Small intestine (tissue), 7 donors: ENCODE results near the gene TSHZ1. TPM values are rescaled to one million over a fixed set of nuclear protein-coding genes. Genes with fewer than 3 reads are reported as not detected.
A peak's percentile ranks its signal among the peaks of the same experiment; 100 is the strongest.

Experiments
- DNase-seq, 2 donors: peaks; one replicate each; pipeline versions ENCODE4 v3.0.0 to v3.0.0-alpha.2; 2013
- FAIRE-seq: peaks from 2 replicates; lab custom pipeline; 2012; peaks lifted over from hg19 to GRCh38; lab: Jason Lieb, UNC
- H3K27ac ChIP-seq, 3 donors: one replicate each; pipeline ENCODE4 v1.5.1; 2013; ENCODE audit warnings: low read length in 2 of 3, mild to moderate bottlenecking in 2 of 3, control low read depth in 1 of 3, inconsistent platforms in 1 of 3, low read depth in 1 of 3, moderate library complexity in 1 of 3
- H3K27me3 ChIP-seq, 3 donors: one replicate each; pipeline ENCODE4 v1.6.1; 2013; ENCODE audit warnings: low read length in 3 of 3, inconsistent platforms in 1 of 3; ENCODE audit not compliant: control insufficient read depth in 3 of 3, insufficient read depth in 3 of 3
- H3K36me3 ChIP-seq, 3 donors: one replicate each; pipeline ENCODE4 v1.6.1; 2013; ENCODE audit warnings: low read length in 3 of 3, inconsistent platforms in 1 of 3, low read depth in 1 of 3, mild to moderate bottlenecking in 1 of 3, moderate library complexity in 1 of 3; ENCODE audit not compliant: control insufficient read depth in 3 of 3, insufficient read depth in 2 of 3
- H3K4me1 ChIP-seq, 3 donors: one replicate each; pipeline ENCODE4 v1.6.1; 2013; ENCODE audit warnings: low read length in 2 of 3, inconsistent platforms in 1 of 3, low read depth in 1 of 3, mild to moderate bottlenecking in 1 of 3, moderate library complexity in 1 of 3; ENCODE audit not compliant: control insufficient read depth in 3 of 3, insufficient read depth in 2 of 3
- H3K4me3 ChIP-seq, 3 donors: one replicate each; pipeline ENCODE4 v1.5.1; 2013; ENCODE audit warnings: low read length in 3 of 3, control low read depth in 1 of 3, inconsistent platforms in 1 of 3, low read depth in 1 of 3, mild to moderate bottlenecking in 1 of 3, moderate library complexity in 1 of 3
- H3K9me3 ChIP-seq, 2 donors: one replicate each; pipeline ENCODE4 v1.6.1; 2013; ENCODE audit warnings: low read depth in 1 of 2, low read length in 1 of 2; ENCODE audit not compliant: control insufficient read depth in 2 of 2, insufficient read depth in 1 of 2
- WGBS, 3 donors: extraction: QIAGEN DNeasy Blood & Tissue Kit; methylation state at CpG; one replicate each; pipeline ENCODE4 v1.1.7; 2013; 5-methylcytosine and 5-hydroxymethylcytosine counted together
- polyA plus RNA-seq, 4 donors: library from polyadenylated mRNA; stranded (reverse) in 3 of 4; unstranded in 1 of 4; fragments of 200-250 nt in 3 of 4; fragments of 120-200 nt in 1 of 4; gene quantifications; one replicate each; pipeline versions ENCODE4 v1.2.1 to v1.2.3, GENCODE V29; 2013
- donor health status: healthy with polysubstance abuse.
- donor health status: control.
- donor health status: control.
- donor health status: Bipolar disorder and iron deficiency.
- donor health status: healthy.

Gene TSHZ1
- polyA plus RNA-seq, 4 donors, result 7.3 to 41.9 (median 10.3) TPM

- DNase-seq (no peak), FAIRE-seq (no peak)
- H3K4me3 ChIP-seq, result no peak overlapping the region
- peaks cover 0 to 5% (median 0%) of the 10 kb centered on the region in 3 donors for H3K36me3 ChIP-seq
- 78 to 85% (median 83%) methylated on average over 8 of the region's 8 CpGs for WGBS, 3 donors
- H3K27ac ChIP-seq, result no peak overlapping the region
- no peaks in the 10 kb centered on the region for H3K9me3 ChIP-seq
- no peaks in the 10 kb centered on the region for H3K27me3 ChIP-seq
- H3K4me1 ChIP-seq, result no peaks in the 10 kb centered on the region
These were observed 87.1 kb downstream of the TSHZ1 start for GRCh38 chr18:75297731-75298130.

- no peak overlapping the region for H3K27ac ChIP-seq
- 83 to 92% (median 85%) methylated on average over 27 of the region's 27 CpGs for WGBS, 3 donors
These were observed 94.3 kb downstream of the TSHZ1 start for GRCh38 chr18:75304678-75305557.

GRCh38 chr18:75305984-75306383 is 95.4 kb downstream of the TSHZ1 start:
- peaks cover 0 to 2% (median 0%) of the 10 kb centered on the region in 3 donors for H3K27me3 ChIP-seq
- DNase-seq (no peak), FAIRE-seq (no peak)
- 89 to 95% (median 90%) methylated on average over 4 of the region's 4 CpGs for WGBS, 3 donors
- no peaks in the 10 kb centered on the region for H3K4me1 ChIP-seq
- no peak overlapping the region for H3K27ac ChIP-seq
- H3K9me3 ChIP-seq, result peaks cover 0 to 20% of the 10 kb centered on the region in 2 donors
- no peaks in the 10 kb centered on the region for H3K36me3 ChIP-seq
- no peak overlapping the region for H3K4me3 ChIP-seq

More at GRCh38 chr18:75304678-75305557, 94.3 kb downstream of the TSHZ1 start:
- no peak for FAIRE-seq
- H3K4me3 ChIP-seq, result no peak overlapping the region
- H3K36me3 ChIP-seq, result no peaks in the 10 kb centered on the region
- peaks cover 0 to 14% of the 10 kb centered on the region in 2 donors for H3K9me3 ChIP-seq
- DNase-seq, result no peak
- H3K4me1 ChIP-seq, result no peaks in the 10 kb centered on the region
- peaks cover 0 to 2% (median 0%) of the 10 kb centered on the region in 3 donors for H3K27me3 ChIP-seq

- Histone ChIP-seq H3K36me3 (no peaks in the 10 kb centered on the region), H3K4me1 (no peaks in the 10 kb centered on the region), H3K27ac (no peak overlapping the region), H3K27me3 (peaks cover 0 to 2% (median 0%) of the 10 kb centered on the region in 3 donors), H3K9me3 (peaks cover 0 to 20% of the 10 kb centered on the region in 2 donors), H3K4me3 (no peak overlapping the region)
- FAIRE-seq (no peak), DNase-seq (no peak)
- WGBS, 3 donors, result 71 to 89% (median 79%) methylated on average over 2 of the region's 2 CpGs
These were observed 96.9 kb downstream of the TSHZ1 start for GRCh38 chr18:75307530-75307929.

- WGBS, 3 donors, result 80 to 89% (median 83%) methylated on average over 8 of the region's 8 CpGs
These were observed 99.0 kb downstream of the TSHZ1 start for GRCh38 chr18:75309564-75309963.

GRCh38 chr18:75314117-75314516 is 103.5 kb downstream of the TSHZ1 start:
- Histone ChIP-seq H3K27ac (no peak overlapping the region), H3K4me1 (no peaks in the 10 kb centered on the region), H3K27me3 (peaks cover 0 to 2% (median 0%) of the 10 kb centered on the region in 3 donors), H3K4me3 (no peak overlapping the region), H3K36me3 (no peaks in the 10 kb centered on the region), H3K9me3 (peaks cover 0 to 12% of the 10 kb centered on the region in 2 donors)
- no peak for FAIRE-seq
- no peak for DNase-seq
- WGBS, 3 donors, result 74 to 86% (median 76%) methylated on average over 5 of the region's 5 CpGs

More at GRCh38 chr18:75309564-75309963, 99.0 kb downstream of the TSHZ1 start:
- FAIRE-seq (no peak), DNase-seq (no peak)
- Histone ChIP-seq H3K4me1 (no peaks in the 10 kb centered on the region), H3K27me3 (peaks cover 0 to 2% (median 0%) of the 10 kb centered on the region in 3 donors), H3K27ac (no peak overlapping the region), H3K36me3 (no peaks in the 10 kb centered on the region), H3K9me3 (peaks cover 0 to 17% of the 10 kb centered on the region in 2 donors), H3K4me3 (no peak overlapping the region)

GRCh38 chr18:75314606-75315005 is 104.0 kb downstream of the TSHZ1 start:
- no peak overlapping the region for H3K4me3 ChIP-seq
- no peak overlapping the region for H3K27ac ChIP-seq
- no peaks in the 10 kb centered on the region for H3K4me1 ChIP-seq
- H3K9me3 ChIP-seq, result peaks cover 0 to 8% of the 10 kb centered on the region in 2 donors
- no peaks in the 10 kb centered on the region for H3K27me3 ChIP-seq
- DNase-seq (peak in 1 of 2 donors; percentile 3), FAIRE-seq (no peak)
- WGBS, 3 donors, result 67 to 81% (median 70%) methylated on average over 1 of the region's 1 CpG
- no peaks in the 10 kb centered on the region for H3K36me3 ChIP-seq

GRCh38 chr18:75316223-75316622 is 105.6 kb downstream of the TSHZ1 start:
- H3K27ac ChIP-seq, result no peak overlapping the region
- H3K27me3 ChIP-seq, result no peaks in the 10 kb centered on the region
- no peak overlapping the region for H3K4me3 ChIP-seq
- WGBS, 3 donors, result 88 to 94% (median 91%) methylated on average over 10 of the region's 10 CpGs
- no peaks in the 10 kb centered on the region for H3K36me3 ChIP-seq
- H3K4me1 ChIP-seq, result no peaks in the 10 kb centered on the region
- no peak for FAIRE-seq
- DNase-seq, result no peak
- H3K9me3 ChIP-seq, result no peaks in the 10 kb centered on the region
